HG02973 (cell line): ENCODE results near the gene VPS50.
A peak's percentile ranks its signal among the peaks of the same experiment; 100 is the strongest.

Source experiments
- ATAC-seq: cut with Tn5 transposase; IDR thresholded peaks from one replicate; pipeline ENCODE4 v1.9.1; 2021; ENCODE audit warnings: moderate library complexity; ENCODE audit not compliant: unreplicated experiment

The VPS50 gene, protein sequence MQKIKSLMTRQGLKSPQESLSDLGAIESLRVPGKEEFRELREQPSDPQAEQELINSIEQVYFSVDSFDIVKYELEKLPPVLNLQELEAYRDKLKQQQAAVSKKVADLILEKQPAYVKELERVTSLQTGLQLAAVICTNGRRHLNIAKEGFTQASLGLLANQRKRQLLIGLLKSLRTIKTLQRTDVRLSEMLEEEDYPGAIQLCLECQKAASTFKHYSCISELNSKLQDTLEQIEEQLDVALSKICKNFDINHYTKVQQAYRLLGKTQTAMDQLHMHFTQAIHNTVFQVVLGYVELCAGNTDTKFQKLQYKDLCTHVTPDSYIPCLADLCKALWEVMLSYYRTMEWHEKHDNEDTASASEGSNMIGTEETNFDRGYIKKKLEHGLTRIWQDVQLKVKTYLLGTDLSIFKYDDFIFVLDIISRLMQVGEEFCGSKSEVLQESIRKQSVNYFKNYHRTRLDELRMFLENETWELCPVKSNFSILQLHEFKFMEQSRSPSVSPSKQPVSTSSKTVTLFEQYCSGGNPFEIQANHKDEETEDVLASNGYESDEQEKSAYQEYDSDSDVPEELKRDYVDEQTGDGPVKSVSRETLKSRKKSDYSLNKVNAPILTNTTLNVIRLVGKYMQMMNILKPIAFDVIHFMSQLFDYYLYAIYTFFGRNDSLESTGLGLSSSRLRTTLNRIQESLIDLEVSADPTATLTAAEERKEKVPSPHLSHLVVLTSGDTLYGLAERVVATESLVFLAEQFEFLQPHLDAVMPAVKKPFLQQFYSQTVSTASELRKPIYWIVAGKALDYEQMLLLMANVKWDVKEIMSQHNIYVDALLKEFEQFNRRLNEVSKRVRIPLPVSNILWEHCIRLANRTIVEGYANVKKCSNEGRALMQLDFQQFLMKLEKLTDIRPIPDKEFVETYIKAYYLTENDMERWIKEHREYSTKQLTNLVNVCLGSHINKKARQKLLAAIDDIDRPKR

DNA sequence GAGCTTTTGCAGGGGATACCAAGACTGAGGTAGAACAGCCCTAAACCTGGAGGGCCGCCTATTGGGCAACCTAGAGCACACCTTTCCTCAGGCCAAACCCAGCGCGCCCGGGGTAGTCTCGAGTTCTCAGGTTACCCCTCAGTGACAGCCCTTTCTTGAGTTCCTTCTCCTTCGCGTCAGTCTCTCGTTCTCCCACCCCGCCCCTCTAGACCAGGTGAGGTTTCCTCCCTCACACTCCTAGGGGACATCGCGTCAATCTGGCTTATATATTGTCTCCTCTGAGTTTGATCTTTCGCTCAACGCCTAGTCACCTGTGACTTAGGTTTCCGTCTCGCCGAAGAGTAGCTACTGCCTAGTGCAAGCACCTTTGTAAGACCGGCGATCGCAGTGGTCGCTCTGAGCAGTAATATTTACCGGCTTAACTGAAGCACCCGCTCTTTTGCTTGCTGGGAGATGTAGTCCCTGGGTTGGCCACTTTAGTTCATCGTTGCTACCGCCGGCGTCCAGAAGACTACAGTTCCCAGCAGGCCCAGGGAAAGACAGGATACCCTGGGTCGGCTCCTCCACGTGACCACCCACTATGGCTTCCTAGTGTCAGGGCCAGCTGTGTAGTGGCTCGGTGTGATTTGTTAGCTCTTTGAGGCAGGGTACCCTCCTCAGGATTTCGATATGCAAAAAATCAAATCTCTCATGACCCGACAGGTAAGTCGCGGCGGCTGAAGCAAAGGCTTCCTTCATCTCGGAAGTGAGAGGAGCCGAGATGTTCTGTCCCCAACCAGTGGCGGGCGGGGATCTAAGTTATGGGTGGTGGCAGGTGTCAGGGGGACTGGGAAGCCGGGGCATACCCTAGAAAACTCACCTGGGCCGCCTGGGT lies at the start of gene VPS50:
TSS of gene VPS50 (plus strand) at position 568 of the 874 bp plus-strand sequence. CDS start at position 670, 102 bp downstream.
- ATAC-seq, result peak; percentile 99

- ATAC-seq, result no peak
Observed at GRCh38 chr7:93185303-93186027, 46.7 kb upstream of the VPS50 start.

GRCh38 chr7:93188870-93189634 lies 43.1 kb upstream of the VPS50 start:
- ATAC-seq, result no peak

- no peak for ATAC-seq
Observed at GRCh38 chr7:93194386-93194785, 37.8 kb upstream of the VPS50 start.

DNA sequence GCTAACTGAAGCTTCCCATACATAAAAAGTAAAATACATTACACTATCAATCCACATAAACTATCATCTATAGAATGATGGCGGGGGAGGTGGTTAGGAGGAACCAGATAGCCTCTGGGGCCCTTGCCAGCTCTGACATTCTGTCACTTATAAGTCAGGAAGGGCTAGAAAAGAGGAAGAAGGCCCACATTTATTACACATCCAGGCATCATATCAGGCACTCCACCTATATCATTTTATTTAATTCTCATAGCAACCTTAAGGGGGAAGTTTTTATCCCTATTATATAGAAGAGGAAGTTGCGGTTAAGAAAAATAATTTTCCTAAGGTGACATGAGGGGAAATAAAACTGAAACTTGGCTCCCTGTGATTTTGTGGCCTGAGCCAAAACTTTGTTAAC lies 35.8 kb upstream of the VPS50 start:
- no peak for ATAC-seq

- ATAC-seq, result no peak
Observed at GRCh38 chr7:93198472-93198871, 33.7 kb upstream of the VPS50 start.

- ATAC-seq, result no peak
Observed at GRCh38 chr7:93202594-93203250, 29.4 kb upstream of the VPS50 start.

GRCh38 chr7:93203496-93203895 lies 28.7 kb upstream of the VPS50 start:
- no peak for ATAC-seq

- no peak for ATAC-seq
Observed at GRCh38 chr7:93205046-93205445, 27.1 kb upstream of the VPS50 start.

GRCh38 chr7:93211228-93211818 lies 20.8 kb upstream of the VPS50 start:
- no peak for ATAC-seq

DNA sequence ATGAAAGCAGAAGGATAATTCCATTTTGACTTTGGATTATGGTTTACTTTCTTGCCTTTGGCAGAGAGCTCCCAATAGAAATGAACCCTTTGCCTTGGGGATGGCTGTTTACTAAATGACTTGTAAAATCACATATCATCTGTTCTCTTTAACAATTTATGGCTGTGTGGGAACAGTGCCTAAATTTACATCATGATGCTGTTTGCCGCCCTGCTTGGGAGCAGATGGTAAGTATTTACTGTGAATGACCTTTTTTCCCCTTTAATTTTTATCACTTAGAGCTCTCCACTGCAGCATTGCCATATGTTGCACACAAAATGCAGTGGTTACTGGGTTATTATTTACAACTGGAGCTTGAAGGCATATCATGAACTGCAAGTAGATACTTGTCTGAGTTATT lies 19.3 kb upstream of the VPS50 start:
- no peak for ATAC-seq

DNA sequence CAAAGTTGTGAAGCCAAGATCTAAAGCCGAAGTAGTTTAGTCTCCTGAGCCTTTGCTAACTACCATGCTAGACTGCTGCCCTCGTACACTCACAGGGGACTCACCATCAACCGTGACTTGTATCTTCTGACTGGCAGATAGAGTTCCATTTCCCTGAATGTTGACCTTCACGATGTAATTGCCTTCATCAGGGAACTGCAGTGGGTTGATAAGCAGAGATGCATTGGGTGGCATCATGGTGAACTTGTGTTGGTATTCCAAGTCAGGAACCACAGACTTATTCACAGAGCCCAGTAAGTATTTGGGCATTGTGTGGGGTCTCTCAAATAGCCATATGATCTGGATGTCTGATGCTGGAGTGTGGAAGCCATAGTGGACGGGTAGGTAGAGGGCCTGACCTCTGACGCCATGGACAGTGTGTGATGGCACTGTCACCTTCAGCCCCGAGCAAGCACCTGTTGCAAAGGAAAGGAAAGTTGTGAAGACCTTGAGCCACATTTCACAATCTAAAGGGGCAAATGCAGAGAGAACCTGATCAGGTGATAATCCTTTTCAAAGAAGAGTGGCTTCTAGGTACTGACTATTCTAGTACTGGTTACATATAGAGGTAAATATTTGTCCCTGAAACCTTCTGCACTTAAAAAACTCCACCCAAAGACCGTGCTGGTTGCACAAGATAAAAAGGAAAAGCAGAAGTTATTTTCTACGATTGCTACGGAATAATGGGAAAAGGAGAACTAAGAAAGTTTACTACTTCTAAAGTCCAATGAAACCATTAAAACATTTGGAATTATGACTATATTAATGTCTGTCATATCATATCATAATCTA lies 13.0 kb upstream of the VPS50 start:
- ATAC-seq, result no peak

DNA sequence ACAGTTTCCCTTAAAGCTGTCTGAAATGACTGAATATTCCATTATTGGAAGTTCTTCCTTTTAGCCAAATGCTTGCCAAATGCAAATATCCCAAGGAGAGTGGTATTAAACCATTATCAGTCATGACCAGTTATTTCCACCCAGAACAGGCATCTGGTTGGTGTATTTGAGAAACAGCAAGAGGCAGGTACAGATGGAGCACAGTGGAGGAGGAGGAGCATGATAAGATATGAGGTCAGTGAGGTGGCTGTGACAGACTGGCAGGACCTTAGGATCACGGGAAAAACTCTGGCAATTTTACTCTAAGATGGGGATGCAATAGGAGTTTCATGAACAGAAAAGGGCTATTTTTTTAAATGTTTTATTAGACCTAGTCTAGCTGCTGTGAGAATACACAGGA lies 12.3 kb upstream of the VPS50 start:
- ATAC-seq, result no peak

- ATAC-seq, result no peak
Observed at GRCh38 chr7:93226310-93226709, 5.9 kb upstream of the VPS50 start, which contains the start of gene HEPACAM2. HEPACAM2 (minus strand) TSS chr7:93226469.

GRCh38 chr7:93228302-93228701 lies 3.9 kb upstream of the VPS50 start:
- peak; percentile 20 for ATAC-seq

DNA sequence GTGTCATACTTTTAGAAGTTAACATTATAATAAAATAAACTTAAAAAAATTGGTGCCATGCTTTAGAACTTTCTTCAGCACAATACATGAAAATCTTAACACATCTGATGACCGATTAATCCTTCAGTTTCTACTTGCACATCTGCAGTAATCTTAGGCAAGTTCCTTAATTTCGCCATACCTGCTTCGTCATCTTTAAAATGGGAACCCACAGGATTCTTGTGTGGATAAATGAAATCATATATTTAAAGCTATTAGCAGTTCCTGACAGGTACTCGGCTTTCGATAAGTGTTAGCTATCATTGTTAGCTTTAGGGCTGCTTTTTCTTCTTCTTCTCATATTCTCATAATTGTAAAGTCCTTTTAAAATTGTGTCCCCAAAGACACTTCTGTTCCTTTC lies 907 bp upstream of the VPS50 start:
- ATAC-seq, result no peak

DNA sequence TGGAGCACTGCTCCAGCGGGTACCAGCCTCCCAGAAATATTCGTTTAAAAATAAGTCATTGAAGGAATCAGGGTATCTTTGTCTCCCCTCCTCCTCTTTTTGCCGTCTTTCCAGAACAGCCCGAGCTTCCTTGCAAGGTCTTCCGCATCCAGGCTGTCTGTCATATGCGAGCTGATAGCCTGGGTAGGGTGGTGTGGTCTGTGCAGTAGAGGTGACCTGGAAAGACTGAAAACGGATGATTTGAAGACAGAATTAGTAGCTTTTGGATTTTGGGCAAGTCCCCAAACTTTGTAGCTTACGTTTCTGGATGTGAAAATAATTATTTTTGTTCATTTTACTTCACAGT lies 480 bp downstream of the VPS50 start:
- ATAC-seq, result peak; percentile 5

GRCh38 chr7:93235541-93235940 lies 3.4 kb downstream of the VPS50 start:
- ATAC-seq, result no peak
